A549 (cell line): ENCODE data around the gene DUSP11.

ENCODE experiments used
- E2F6 ChIP-seq: IDR thresholded peaks from 2 replicates; pipeline ENCODE4 v1.6.1; 2012; ENCODE audit warnings: low read depth, borderline replicate concordance
- TF ChIP-seq, protein P1 (sequence below): fragments of >200 bp; sonication (Bioruptor Twin); formaldehyde crosslinking; IDR thresholded peaks from 3 replicates; pipeline ENCODE4 v1.5.1; 2016

- TF ChIP-seq, protein P1, sequence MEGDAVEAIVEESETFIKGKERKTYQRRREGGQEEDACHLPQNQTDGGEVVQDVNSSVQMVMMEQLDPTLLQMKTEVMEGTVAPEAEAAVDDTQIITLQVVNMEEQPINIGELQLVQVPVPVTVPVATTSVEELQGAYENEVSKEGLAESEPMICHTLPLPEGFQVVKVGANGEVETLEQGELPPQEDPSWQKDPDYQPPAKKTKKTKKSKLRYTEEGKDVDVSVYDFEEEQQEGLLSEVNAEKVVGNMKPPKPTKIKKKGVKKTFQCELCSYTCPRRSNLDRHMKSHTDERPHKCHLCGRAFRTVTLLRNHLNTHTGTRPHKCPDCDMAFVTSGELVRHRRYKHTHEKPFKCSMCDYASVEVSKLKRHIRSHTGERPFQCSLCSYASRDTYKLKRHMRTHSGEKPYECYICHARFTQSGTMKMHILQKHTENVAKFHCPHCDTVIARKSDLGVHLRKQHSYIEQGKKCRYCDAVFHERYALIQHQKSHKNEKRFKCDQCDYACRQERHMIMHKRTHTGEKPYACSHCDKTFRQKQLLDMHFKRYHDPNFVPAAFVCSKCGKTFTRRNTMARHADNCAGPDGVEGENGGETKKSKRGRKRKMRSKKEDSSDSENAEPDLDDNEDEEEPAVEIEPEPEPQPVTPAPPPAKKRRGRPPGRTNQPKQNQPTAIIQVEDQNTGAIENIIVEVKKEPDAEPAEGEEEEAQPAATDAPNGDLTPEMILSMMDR: no peak
- no peak for TF ChIP-seq E2F6
Measured at GRCh38 chr2:73759904-73760303, 20.0 kb downstream of the DUSP11 start.
